GM06990 (cell line): ENCODE measurements around the gene TTC33.

Source experiments
- DNase-seq: peaks from one replicate; pipeline ENCODE4 v3.0.0-alpha.2; 2011; ENCODE audit not compliant: insufficient read length; ENCODE audit errors: extremely low read depth
- H3K27me3 ChIP-seq: replicated peaks from 2 replicates; pipeline ENCODE4 v1.6.0; 2011; ENCODE audit warnings: low read length; ENCODE audit not compliant: control insufficient read depth, insufficient read depth
- H3K36me3 ChIP-seq: 2 replicates; pipeline ENCODE4 v1.5.1; 2011; ENCODE audit warnings: low read length; ENCODE audit not compliant: control insufficient read depth, insufficient read depth
- H3K4me3 ChIP-seq: replicated peaks from 2 replicates; pipeline ENCODE4 v1.5.1; 2011; ENCODE audit warnings: low read depth, mild to moderate bottlenecking, control low read depth, low read length
- TF ChIP-seq, protein P1 (sequence below): IDR thresholded peaks from 2 replicates; pipeline ENCODE4 v1.5.1; 2011; ENCODE audit warnings: low read length, control low read depth, mild to moderate bottlenecking, inconsistent platforms; ENCODE audit not compliant: insufficient read depth, poor library complexity, severe bottlenecking

Gene TTC33

DNA sequence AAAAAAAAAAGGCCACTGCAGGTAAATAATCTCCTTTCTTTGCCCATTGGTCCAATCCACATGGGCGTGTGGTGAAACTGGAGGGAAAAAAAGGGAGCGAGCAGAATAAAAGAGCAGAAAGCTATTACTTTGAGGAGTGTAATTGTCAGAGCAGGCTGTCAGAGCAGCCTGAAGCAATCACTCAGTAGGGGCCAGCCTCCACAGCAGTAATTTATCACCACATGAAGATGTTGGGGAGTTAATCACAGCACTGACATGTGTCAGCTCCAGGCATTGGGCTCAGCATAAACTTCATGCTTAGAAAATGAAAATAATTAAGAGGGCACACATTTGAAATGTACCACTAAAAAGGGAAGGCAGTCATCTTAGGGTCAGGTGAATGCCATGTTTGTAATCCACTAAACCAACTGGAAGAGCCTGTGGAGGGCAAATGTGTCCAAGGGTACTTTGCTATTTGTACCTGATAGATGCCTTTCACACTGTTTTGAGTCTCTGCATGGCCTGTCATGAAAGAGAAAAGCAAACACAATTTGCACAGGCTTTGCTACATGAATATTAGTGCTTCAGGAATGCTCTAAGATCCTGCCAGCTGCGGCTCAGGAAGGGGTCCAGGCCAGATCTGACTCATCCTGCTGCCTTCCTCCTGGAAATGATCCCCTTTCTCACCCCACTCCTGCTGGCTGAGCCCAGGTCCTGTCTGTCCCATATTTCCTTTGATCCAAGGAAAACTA lies 79.0 kb downstream of the TTC33 start:
- DNase-seq, result no peak

DNA sequence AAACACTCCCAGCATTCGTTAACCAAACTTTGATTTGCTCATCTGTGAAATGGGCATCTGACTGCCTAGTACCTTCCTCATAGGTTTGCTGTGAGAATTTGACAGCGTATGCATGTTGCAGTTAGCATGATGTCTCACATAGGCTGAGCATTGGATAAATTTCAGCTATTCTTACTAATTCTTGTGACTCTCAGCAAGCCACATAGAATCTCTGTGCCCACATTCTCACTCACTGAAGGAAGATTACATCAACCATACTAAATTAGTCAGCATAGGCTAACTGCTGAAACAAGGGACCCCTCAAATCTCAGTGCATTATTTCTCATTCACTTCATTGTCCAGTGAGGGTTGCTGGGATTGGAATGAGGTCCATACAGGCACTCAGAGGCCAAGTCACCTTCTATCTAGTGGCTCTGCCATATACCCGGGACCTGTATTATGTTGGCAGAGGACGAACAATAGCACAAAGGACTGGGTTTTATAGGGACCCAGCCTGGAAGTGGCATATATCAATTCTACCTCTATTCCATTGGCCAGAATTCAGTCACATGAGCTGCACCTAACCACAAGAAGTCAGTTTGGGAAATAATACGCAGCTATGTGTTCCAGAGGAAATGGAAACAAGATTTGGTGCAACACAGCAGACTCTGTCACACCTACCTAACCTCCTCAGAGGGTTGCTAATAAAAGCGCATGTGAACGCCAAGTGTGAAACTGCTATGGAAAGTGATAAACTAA lies 80.2 kb downstream of the TTC33 start:
- H3K36me3 ChIP-seq, result no peaks in the 10 kb centered on the region
- no peak for DNase-seq
- H3K27me3 ChIP-seq, result no peaks in the 10 kb centered on the region
- H3K4me3 ChIP-seq, result no peak overlapping the region
- TF ChIP-seq, protein P1, sequence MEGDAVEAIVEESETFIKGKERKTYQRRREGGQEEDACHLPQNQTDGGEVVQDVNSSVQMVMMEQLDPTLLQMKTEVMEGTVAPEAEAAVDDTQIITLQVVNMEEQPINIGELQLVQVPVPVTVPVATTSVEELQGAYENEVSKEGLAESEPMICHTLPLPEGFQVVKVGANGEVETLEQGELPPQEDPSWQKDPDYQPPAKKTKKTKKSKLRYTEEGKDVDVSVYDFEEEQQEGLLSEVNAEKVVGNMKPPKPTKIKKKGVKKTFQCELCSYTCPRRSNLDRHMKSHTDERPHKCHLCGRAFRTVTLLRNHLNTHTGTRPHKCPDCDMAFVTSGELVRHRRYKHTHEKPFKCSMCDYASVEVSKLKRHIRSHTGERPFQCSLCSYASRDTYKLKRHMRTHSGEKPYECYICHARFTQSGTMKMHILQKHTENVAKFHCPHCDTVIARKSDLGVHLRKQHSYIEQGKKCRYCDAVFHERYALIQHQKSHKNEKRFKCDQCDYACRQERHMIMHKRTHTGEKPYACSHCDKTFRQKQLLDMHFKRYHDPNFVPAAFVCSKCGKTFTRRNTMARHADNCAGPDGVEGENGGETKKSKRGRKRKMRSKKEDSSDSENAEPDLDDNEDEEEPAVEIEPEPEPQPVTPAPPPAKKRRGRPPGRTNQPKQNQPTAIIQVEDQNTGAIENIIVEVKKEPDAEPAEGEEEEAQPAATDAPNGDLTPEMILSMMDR, result no peak

More for the DNA sequence above, 79.0 kb downstream of the TTC33 start:
- H3K36me3 ChIP-seq, result no peaks in the 10 kb centered on the region
- TF ChIP-seq, protein P1, result no peak
- no peaks in the 10 kb centered on the region for H3K27me3 ChIP-seq
- H3K4me3 ChIP-seq, result no peak overlapping the region

DNA sequence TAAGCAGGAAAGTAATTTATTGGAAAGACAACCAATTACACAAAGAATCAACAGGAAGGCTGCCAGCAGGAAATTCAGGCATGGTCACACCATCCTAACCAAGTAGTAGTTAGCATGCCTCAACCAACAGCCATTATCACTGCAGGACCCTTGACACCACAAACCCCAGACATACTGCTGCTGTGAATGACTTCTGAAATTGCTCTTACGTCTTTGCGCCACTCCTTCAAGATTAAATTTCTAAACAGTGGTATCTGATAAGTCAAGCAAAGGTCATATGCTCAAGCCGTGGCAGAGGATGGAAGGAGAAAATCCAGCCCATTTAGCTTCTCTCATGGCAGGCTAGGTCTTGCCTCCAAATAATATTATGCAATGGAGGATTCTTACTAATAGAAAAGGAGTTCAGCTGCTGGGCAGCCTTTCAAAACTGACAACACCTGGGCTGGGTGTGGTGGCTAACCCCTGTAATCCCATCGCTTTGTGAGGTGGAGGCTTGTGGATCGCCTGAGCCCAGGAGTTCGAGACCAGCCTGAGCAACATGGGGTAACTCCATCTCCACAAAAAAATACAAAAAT lies 81.0 kb downstream of the TTC33 start:
- no peaks in the 10 kb centered on the region for H3K36me3 ChIP-seq
- H3K27me3 ChIP-seq, result no peaks in the 10 kb centered on the region
- no peak overlapping the region for H3K4me3 ChIP-seq
- TF ChIP-seq, protein P1, result no peak
- no peak for DNase-seq

DNA sequence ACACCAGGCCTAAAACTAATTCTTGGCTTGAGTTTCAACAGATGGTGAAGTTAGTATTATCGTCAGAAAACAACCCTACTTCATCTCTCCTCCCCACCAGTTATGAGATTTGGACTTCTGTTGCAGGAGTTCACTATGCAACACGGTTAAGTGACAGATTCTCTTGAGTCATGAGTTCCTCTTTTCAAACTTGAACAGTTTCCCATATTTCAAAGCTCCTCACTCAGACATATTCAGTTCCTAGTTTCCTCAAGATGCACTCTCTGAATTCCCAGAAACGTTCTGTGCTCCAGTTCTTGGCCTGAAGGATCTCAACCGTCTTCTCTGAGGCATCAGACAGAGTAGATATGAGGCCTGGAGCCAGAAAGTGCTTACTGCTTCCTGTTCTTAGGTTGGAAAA lies 83.3 kb downstream of the TTC33 start:
- DNase-seq, result no peak
- Histone ChIP-seq H3K36me3 (no peaks in the 10 kb centered on the region), H3K4me3 (no peak overlapping the region), H3K27me3 (no peaks in the 10 kb centered on the region)
- TF ChIP-seq, protein P1, result no peak

DNA sequence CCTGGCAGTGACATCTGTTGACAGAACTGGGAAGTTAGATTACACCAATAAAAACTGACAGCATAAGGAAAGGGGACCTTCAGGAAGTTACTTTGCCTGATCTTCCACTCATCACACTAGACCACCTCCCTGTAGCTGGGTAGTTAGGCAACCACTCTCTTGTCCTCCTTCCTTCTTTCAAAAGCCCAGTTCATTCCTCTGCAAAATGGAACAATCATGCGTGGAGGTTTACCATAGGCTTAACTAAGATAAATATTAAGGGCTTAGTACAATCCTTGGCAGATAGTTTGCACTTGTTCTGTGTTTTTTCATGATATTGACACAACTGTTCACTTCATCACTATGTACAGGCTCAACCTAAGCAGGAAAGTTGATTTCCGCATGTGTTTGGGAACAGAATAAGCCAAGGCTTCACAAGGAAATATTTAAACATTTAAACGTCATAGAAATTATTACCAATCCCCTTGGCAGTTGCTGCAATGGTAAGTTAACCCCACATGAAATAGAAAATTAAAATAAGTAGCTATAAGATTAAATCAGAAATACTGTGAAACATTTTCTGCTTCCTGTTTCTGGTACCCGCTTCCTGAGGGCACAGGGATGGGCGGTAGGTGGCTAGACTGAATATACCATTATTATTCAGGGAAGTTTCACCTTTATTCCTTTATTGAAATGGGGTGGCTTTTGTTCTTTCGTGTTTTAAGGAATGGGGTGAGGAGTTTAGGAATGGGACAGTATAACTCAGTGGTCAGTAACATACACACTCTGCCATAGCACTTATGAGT lies 86.0 kb downstream of the TTC33 start:
- no peaks in the 10 kb centered on the region for H3K36me3 ChIP-seq
- TF ChIP-seq, protein P1, result no peak
- DNase-seq, result no peak

More for the DNA sequence above, 86.0 kb downstream of the TTC33 start:
- Histone ChIP-seq H3K27me3 (no peaks in the 10 kb centered on the region), H3K4me3 (no peak overlapping the region)
